PC-3 (cell line): ENCODE data around the gene FOSB.
"Not testable (repeated sequence)": the region's sequence is repeated elsewhere in the genome, so short reads cannot be mapped to it uniquely, and the experiment has no call there.

Experiments
- CTCF ChIP-seq: fragments of 300-600 bp; sonication (generic); conservative IDR thresholded peaks from 2 replicates; pipeline ENCODE4 v1.5.1; 2017; ENCODE audit warnings: antibody characterized with exemption, low read depth, mild to moderate bottlenecking, low read length
- EZH2 ChIP-seq: fragments of 300-600 bp; sonication (generic); IDR thresholded peaks from one replicate; pipeline ENCODE4 v1.6.1; 2017; ENCODE audit warnings: antibody characterized with exemption, mild to moderate bottlenecking, low read length; ENCODE audit not compliant: unreplicated experiment
- EZH2phosphoT487 ChIP-seq: fragments of 300-600 bp; sonication (generic); IDR thresholded peaks from 2 replicates; pipeline ENCODE4 v1.6.1; 2018; ENCODE audit warnings: mild to moderate bottlenecking, antibody characterized with exemption, low read length, borderline replicate concordance

GRCh38 chr19:45432543-45432942 is 35.3 kb upstream of the FOSB start:
- not testable (repeated sequence) for TF ChIP-seq CTCF, EZH2, EZH2phosphoT487
